ENCODE measurements around the gene FARS2. TPM values are rescaled to one million over a fixed set of nuclear protein-coding genes. Genes with fewer than 3 reads are reported as not detected.
A peak's percentile ranks its signal among the peaks of the same experiment; 100 is the strongest.

Gene FARS2
- total and polyA plus RNA-seq, 2 of the 13 experiments (the other 11 are each of a cell fraction or from before 2014, with no cell fraction given) = 15.4 to 26.0 TPM

DNA sequence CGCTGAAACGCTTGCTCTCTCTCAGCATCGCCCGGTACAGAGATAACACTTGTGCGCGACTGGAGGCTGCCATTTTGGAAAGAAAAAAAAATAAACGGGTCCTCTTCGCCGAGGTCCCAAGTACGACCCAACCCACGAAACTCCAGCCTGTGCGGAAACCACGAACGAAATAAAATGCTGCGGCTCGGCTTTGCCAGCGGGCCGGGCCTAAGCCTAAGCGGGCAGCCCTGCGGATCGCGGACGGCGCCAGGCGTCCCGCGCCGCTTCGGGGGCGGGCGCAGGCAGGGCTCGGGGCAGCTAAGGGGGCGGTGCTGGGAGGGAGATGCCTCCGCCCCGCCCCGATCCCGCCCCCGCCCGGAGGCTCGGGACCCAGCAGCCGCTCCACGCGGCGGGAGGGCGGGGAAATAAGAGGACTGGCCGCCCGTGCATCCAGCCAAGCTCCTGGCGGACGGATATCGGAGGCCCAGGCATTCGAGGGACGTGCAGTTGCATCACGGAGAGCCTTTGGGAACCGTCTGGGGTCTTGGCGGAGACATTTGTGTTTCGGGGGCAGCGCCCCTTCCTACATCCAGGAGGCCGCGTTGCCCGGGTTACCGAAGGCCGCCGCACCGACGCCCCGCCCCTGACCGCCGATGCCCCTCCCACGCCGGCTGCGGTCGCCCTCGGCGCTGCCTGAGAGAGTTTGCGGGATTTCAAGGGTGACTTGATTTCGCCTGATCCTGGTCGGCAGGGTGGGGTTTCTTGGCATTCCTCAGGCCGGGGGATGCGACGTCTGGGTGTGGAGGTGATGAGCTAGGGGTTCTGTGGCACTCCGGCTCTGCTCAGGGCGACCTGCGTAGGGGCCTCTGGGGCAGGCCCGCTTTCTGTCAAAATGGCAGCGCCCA is at the start of gene FARS2, which contains the start of gene LYRM4 (continued):
- TF ChIP-seq, protein P1, sequence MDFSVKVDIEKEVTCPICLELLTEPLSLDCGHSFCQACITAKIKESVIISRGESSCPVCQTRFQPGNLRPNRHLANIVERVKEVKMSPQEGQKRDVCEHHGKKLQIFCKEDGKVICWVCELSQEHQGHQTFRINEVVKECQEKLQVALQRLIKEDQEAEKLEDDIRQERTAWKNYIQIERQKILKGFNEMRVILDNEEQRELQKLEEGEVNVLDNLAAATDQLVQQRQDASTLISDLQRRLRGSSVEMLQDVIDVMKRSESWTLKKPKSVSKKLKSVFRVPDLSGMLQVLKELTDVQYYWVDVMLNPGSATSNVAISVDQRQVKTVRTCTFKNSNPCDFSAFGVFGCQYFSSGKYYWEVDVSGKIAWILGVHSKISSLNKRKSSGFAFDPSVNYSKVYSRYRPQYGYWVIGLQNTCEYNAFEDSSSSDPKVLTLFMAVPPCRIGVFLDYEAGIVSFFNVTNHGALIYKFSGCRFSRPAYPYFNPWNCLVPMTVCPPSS (IDR thresholded peaks at IDR 0.05) = no peak
- TF ChIP-seq ZNF816 (CRISPR knock-in tag; IDR thresholded peaks at IDR 0.05; ENCODE audit: borderline replicate concordance) (peak; percentile 54; the same call in 1 of the 2 replicates), HNRNPUL1 (IDR thresholded peaks at IDR 0.05; ENCODE audit: low read depth, low read length) (no peak), MYC (CRISPR knock-in tag; IDR thresholded peaks at IDR 0.05; ENCODE audit: borderline replicate concordance) (peak; percentile 93), ZNF501 (CRISPR knock-in tag; IDR thresholded peaks at IDR 0.05) (peak; percentile 79), MED1 (CRISPR knock-in tag; IDR thresholded peaks at IDR 0.05) (peak; percentile 44; the same call in 1 of the 2 replicates), KLF15 (CRISPR knock-in tag; IDR thresholded peaks at IDR 0.05; ENCODE audit: borderline replicate concordance) (peak; percentile 42; the same call in 1 of the 2 replicates), SAP130 (CRISPR knock-in tag; IDR thresholded peaks at IDR 0.05; ENCODE audit: low read depth) (peak; percentile 95), ELF3 (CRISPR knock-in tag; IDR thresholded peaks at IDR 0.05) (peak; percentile 18; the same call in 1 of the 2 replicates), SIX4 (CRISPR knock-in tag; IDR thresholded peaks at IDR 0.05) (no peak; the same call in 1 of the 2 replicates), BCL6 (CRISPR knock-in tag; IDR thresholded peaks at IDR 0.05) (0 out of 2 replicates have a peak, but pooled peaks have one; percentile 40), WIZ (CRISPR knock-in tag; IDR thresholded peaks at IDR 0.05) (0 out of 2 replicates have a peak, but pooled peaks have one; percentile 29), RBM22 (optimal IDR thresholded peaks at IDR 0.05; ENCODE audit: low read length) (peak; percentile 81), ZNF761 (CRISPR knock-in tag; conservative IDR thresholded peaks at IDR 0.05) (no peak), PTBP1 (IDR thresholded peaks at IDR 0.05; ENCODE audit: low read depth, low read length, poor library complexity, severe bottlenecking) (peak; percentile 46), CHD4 (IDR thresholded peaks at IDR 0.05; ENCODE audit: borderline replicate concordance, low read length) (no peak), SAFB2 (CRISPR knock-in tag; IDR thresholded peaks at IDR 0.05; ENCODE audit: borderline replicate concordance, low read depth) (0 out of 2 replicates have a peak, but pooled peaks have one; percentile 16)
- TF ChIP-seq, protein P2, sequence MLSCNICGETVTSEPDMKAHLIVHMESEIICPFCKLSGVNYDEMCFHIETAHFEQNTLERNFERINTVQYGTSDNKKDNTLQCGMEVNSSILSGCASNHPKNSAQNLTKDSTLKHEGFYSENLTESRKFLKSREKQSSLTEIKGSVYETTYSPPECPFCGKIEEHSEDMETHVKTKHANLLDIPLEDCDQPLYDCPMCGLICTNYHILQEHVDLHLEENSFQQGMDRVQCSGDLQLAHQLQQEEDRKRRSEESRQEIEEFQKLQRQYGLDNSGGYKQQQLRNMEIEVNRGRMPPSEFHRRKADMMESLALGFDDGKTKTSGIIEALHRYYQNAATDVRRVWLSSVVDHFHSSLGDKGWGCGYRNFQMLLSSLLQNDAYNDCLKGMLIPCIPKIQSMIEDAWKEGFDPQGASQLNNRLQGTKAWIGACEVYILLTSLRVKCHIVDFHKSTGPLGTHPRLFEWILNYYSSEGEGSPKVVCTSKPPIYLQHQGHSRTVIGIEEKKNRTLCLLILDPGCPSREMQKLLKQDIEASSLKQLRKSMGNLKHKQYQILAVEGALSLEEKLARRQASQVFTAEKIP (CRISPR knock-in tag; IDR thresholded peaks at IDR 0.05; ENCODE audit: borderline replicate concordance) = no peak
- TF ChIP-seq, protein P3, sequence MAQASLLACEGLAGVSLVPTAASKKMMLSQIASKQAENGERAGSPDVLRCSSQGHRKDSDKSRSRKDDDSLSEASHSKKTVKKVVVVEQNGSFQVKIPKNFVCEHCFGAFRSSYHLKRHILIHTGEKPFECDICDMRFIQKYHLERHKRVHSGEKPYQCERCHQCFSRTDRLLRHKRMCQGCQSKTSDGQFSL (CRISPR knock-in tag; IDR thresholded peaks at IDR 0.05) = no peak
- TF ChIP-seq, protein P4, sequence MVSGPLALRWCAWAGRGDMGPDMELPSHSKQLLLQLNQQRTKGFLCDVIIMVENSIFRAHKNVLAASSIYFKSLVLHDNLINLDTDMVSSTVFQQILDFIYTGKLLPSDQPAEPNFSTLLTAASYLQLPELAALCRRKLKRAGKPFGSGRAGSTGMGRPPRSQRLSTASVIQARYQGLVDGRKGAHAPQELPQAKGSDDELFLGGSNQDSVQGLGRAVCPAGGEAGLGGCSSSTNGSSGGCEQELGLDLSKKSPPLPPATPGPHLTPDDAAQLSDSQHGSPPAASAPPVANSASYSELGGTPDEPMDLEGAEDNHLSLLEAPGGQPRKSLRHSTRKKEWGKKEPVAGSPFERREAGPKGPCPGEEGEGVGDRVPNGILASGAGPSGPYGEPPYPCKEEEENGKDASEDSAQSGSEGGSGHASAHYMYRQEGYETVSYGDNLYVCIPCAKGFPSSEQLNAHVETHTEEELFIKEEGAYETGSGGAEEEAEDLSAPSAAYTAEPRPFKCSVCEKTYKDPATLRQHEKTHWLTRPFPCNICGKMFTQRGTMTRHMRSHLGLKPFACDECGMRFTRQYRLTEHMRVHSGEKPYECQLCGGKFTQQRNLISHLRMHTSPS (CRISPR knock-in tag; IDR thresholded peaks at IDR 0.05; ENCODE audit: low read depth) = peak; percentile 12; the same call in 1 of the 2 replicates
- TF ChIP-seq, protein P5, sequence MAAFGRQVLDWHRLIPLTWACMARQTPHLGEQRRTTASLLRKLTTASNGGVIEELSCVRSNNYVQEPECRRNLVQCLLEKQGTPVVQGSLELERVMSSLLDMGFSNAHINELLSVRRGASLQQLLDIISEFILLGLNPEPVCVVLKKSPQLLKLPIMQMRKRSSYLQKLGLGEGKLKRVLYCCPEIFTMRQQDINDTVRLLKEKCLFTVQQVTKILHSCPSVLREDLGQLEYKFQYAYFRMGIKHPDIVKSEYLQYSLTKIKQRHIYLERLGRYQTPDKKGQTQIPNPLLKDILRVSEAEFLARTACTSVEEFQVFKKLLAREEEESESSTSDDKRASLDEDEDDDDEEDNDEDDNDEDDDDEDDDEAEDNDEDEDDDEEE (CRISPR knock-in tag; IDR thresholded peaks at IDR 0.05) = peak; percentile 87; the same call in 1 of the 2 replicates
- TF ChIP-seq, protein P6, sequence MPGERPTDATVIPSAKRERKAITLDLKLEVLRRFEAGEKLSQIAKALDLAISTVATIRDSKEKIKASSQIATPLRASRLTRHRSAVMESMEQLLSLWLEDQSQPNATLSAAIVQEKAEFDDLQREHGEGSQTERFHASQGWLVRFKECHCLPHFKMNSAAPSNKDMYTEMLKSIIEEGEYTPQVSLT (CRISPR knock-in tag; IDR thresholded peaks at IDR 0.05; ENCODE audit: borderline replicate concordance, low read depth) = no peak

Measured in HepG2 (cell line).